WTC11 (cell line): Measurements from ENCODE around the gene MED27. TPM values are rescaled to one million over a fixed set of nuclear protein-coding genes. Genes with fewer than 3 reads are reported as not detected.

Source experiments
- ATAC-seq: fragments of 200-7000 bp; cut with Tn5 transposase; 2 replicates; pipeline ENCODE4 v1.10.0; 2021; ENCODE audit warnings: mild to moderate bottlenecking, moderate library complexity
- CTCF ChIA-PET: fragments of 300-600 bp; sonication (Branson Sonifier 250); formaldehyde crosslinking; loops from one replicate; lab custom pipeline; 2021; ENCODE audit warnings: antibody characterized with exemption; lab: Charles Lee
- POLR2A ChIA-PET: fragments of 350-600 bp; sonication (Branson Sonifier 250); formaldehyde crosslinking; loops from one replicate; lab custom pipeline; 2021; ENCODE audit warnings: antibody characterized with exemption; lab: Charles Lee
- DNase-seq: peaks from one replicate; pipeline ENCODE4 v3.0.0; 2021; ENCODE audit warnings: low spot score
- H3K27ac Mint-ChIP-seq: 2 replicates; pipeline ENCODE4 v1.8.0; 2021; ENCODE audit warnings: mixed read lengths
- H3K27me3 Mint-ChIP-seq: 2 replicates; pipeline ENCODE4 v1.8.0; 2021; ENCODE audit warnings: low read depth, mild to moderate bottlenecking, moderate library complexity, mixed read lengths
- H3K36me3 Mint-ChIP-seq: 2 replicates; pipeline ENCODE4 v1.8.0; 2021; ENCODE audit warnings: mixed read lengths
- H3K4me1 Mint-ChIP-seq: 2 replicates; pipeline ENCODE4 v1.8.0; 2022; ENCODE audit warnings: mixed read lengths
- H3K4me3 Mint-ChIP-seq: 2 replicates; pipeline ENCODE4 v1.8.0; 2021; ENCODE audit warnings: mild to moderate bottlenecking, moderate library complexity, mixed read lengths
- H3K9me3 Mint-ChIP-seq: 2 replicates; pipeline ENCODE4 v1.8.0; 2021; ENCODE audit warnings: mixed read lengths
- ATF2 ChIP-seq: sonication (generic); formaldehyde crosslinking; IDR thresholded peaks from 2 replicates; pipeline ENCODE4 v1.8.1; 2022; ENCODE audit warnings: low read depth, missing genetic modification reagents, borderline replicate concordance
- ATF3 ChIP-seq: sonication (generic); formaldehyde crosslinking; conservative IDR thresholded peaks from 2 replicates; pipeline ENCODE4 v1.8.1; 2022; ENCODE audit warnings: mild to moderate bottlenecking, missing genetic modification reagents
- CBFB ChIP-seq: sonication (generic); formaldehyde crosslinking; IDR thresholded peaks from 2 replicates; pipeline ENCODE4 v1.8.1; 2022; ENCODE audit warnings: mild to moderate bottlenecking, low read depth, missing genetic modification reagents
- E2F4 ChIP-seq: sonication (generic); formaldehyde crosslinking; IDR thresholded peaks from 2 replicates; pipeline ENCODE4 v1.8.1; 2022; ENCODE audit warnings: low read depth, mild to moderate bottlenecking, moderate library complexity, missing genetic modification reagents, borderline replicate concordance
- EMX1 ChIP-seq: fragments of 250-450 bp; sonication (Bioruptor Pico); IDR thresholded peaks from 2 replicates; pipeline ENCODE4 v1.8.0; 2021; ENCODE audit warnings: mild to moderate bottlenecking
- FOXP1 ChIP-seq: sonication (generic); formaldehyde crosslinking; IDR thresholded peaks from 2 replicates; pipeline ENCODE4 v1.8.0; 2022; ENCODE audit warnings: missing genetic modification reagents, mild to moderate bottlenecking, moderate library complexity, borderline replicate concordance
- HMGXB4 ChIP-seq: sonication (generic); formaldehyde crosslinking; IDR thresholded peaks from 2 replicates; pipeline ENCODE4 v1.8.1; 2023; ENCODE audit warnings: mild to moderate bottlenecking, moderate library complexity, missing genetic modification reagents
- IRF1 ChIP-seq: sonication (generic); formaldehyde crosslinking; IDR thresholded peaks from 2 replicates; pipeline ENCODE4 v1.8.0; 2023; ENCODE audit warnings: missing genetic modification reagents
- JAZF1 ChIP-seq: fragments of 250-450 bp; sonication (Bioruptor Pico); IDR thresholded peaks from 2 replicates; pipeline ENCODE4 v1.9.0; 2021; ENCODE audit warnings: moderate library complexity, mild to moderate bottlenecking, inconsistent platforms
- PREB ChIP-seq: sonication (generic); formaldehyde crosslinking; IDR thresholded peaks from 2 replicates; pipeline ENCODE4 v1.8.1; 2022; ENCODE audit warnings: mild to moderate bottlenecking, missing genetic modification reagents, moderate library complexity, borderline replicate concordance
- ZNF281 ChIP-seq: sonication (generic); formaldehyde crosslinking; IDR thresholded peaks from 2 replicates; pipeline ENCODE4 v1.8.0; 2023; ENCODE audit warnings: mild to moderate bottlenecking, missing genetic modification reagents
- total RNA-seq: library from RNA; stranded (reverse); gene quantifications from 3 replicates; pipeline ENCODE4 v1.2.3, GENCODE V29; 2021

MED27 gene
- total RNA-seq, 1 experiment from 2014 or later, result 27.9 TPM

- H3K4me3 Mint-ChIP-seq, result no peak overlapping the region
- no peak for ATAC-seq
Measured at GRCh38 chr9:131999692-132000551, 79.7 kb downstream of the MED27 start.

More at GRCh38 chr9:131999692-132000551, 79.7 kb downstream of the MED27 start:
- TF ChIP-seq JAZF1 (CRISPR knock-in tag), result no peak
- no peak for TF ChIP-seq EMX1 (CRISPR knock-in tag)
- TF ChIP-seq PREB (CRISPR knock-in tag), result no peak
- no peak for TF ChIP-seq ZNF281 (CRISPR knock-in tag)
- TF ChIP-seq E2F4 (CRISPR knock-in tag), result no peak
- TF ChIP-seq FOXP1 (CRISPR knock-in tag), result no peak
- TF ChIP-seq HMGXB4, result no peak
- no peak for TF ChIP-seq ATF3 (CRISPR knock-in tag)
- no peak for TF ChIP-seq IRF1
- no peak for TF ChIP-seq ATF2 (CRISPR knock-in tag)
- no peak for TF ChIP-seq CBFB
- Mint-ChIP-seq H3K27me3 (no peaks in the 10 kb centered on the region; the same call in 1 of the 2 replicates), H3K4me1 (peaks cover 39% of the 10 kb centered on the region), H3K36me3 (peaks cover 16% of the 10 kb centered on the region), H3K27ac (no peak overlapping the region), H3K9me3 (peaks cover 9% of the 10 kb centered on the region; the same call in 1 of the 2 replicates)
- ChIA-PET POLR2A (no interaction called here), CTCF (no interaction called here)
- DNase-seq, result no peak
